A673 (cell line): ENCODE results near the gene GNAZ. TPM values are rescaled to one million over a fixed set of nuclear protein-coding genes. Genes with fewer than 3 reads are reported as not detected.

Experiments used
- BruUV-seq: library from RNA; stranded (reverse); fragments of 400-500 nt; replicated peaks from 2 replicates; lab custom pipeline; 2021; lab: Mats Ljungman, UMichigan
- CTCF ChIA-PET: fragments of 300-600 bp; sonication (Branson Sonifier 250); formaldehyde crosslinking; loops from one replicate; lab custom pipeline; 2022; ENCODE audit warnings: antibody characterized with exemption; lab: Charles Lee
- POLR2A ChIA-PET: fragments of 300-600 bp; sonication (Branson Sonifier 250); formaldehyde crosslinking; loops from one replicate; lab custom pipeline; 2022; ENCODE audit warnings: antibody characterized with exemption; ENCODE audit not compliant: low non-redundant PET; lab: Charles Lee
- DNase-seq: peaks from one replicate; pipeline ENCODE4 v3.0.0-alpha.2; 2015; ENCODE audit warnings: low spot score
- H3K27ac ChIP-seq: fragments of 200-600 bp; sonication (generic); 2 replicates; pipeline ENCODE4 v1.5.1; 2016; ENCODE audit warnings: mixed run types, low read depth, mild to moderate bottlenecking, mixed read lengths, antibody characterized with exemption, low read length; ENCODE audit not compliant: poor library complexity, severe bottlenecking
- H3K27me3 ChIP-seq: fragments of 200-600 bp; sonication (generic); replicated peaks from 2 replicates; pipeline ENCODE4 v1.6.1; 2017; ENCODE audit warnings: mixed run types, low read depth, mild to moderate bottlenecking, mixed read lengths, antibody characterized with exemption, low read length; ENCODE audit not compliant: insufficient read depth, poor library complexity
- H3K36me3 ChIP-seq: fragments of 200-600 bp; sonication (generic); 2 replicates; pipeline ENCODE4 v1.6.1; 2016; ENCODE audit warnings: mixed run types, mild to moderate bottlenecking, mixed read lengths, antibody characterized with exemption, low read length; ENCODE audit not compliant: insufficient read depth, poor library complexity, severe bottlenecking
- H3K4me1 ChIP-seq: fragments of 200-600 bp; sonication (generic); 2 replicates; pipeline ENCODE4 v1.6.1; 2017; ENCODE audit warnings: mixed run types, mild to moderate bottlenecking, mixed read lengths, antibody characterized with exemption, low read length; ENCODE audit not compliant: insufficient read depth, poor library complexity, severe bottlenecking
- H3K4me3 ChIP-seq: fragments of 200-600 bp; sonication (generic); 2 replicates; pipeline ENCODE4 v1.5.1; 2016; ENCODE audit warnings: low read depth, mixed run types, mild to moderate bottlenecking, mixed read lengths, low read length; ENCODE audit not compliant: poor library complexity, severe bottlenecking
- H3K9me3 ChIP-seq: fragments of 200-600 bp; sonication (generic); 2 replicates; pipeline ENCODE4 v1.6.1; 2016; ENCODE audit warnings: mixed run types, low read depth, mild to moderate bottlenecking, mixed read lengths, antibody characterized with exemption, low read length; ENCODE audit not compliant: poor library complexity, severe bottlenecking
- EZH2 ChIP-seq: fragments of 200-600 bp; sonication (generic); IDR thresholded peaks from 2 replicates; pipeline ENCODE4 v1.6.1; 2017; ENCODE audit warnings: borderline replicate concordance, low read depth, mild to moderate bottlenecking, mixed read lengths, antibody characterized with exemption, low read length; ENCODE audit not compliant: poor library complexity, severe bottlenecking
- intact Hi-C: fragments of 100-400 bp; cut with micrococcal nuclease; formaldehyde crosslinking; loops from one replicate; pipeline ENCODE4 v1.10.0; 2022; ENCODE audit not compliant: unreplicated experiment
- total RNA-seq: library from RNA; stranded (reverse); gene quantifications from 2 replicates; pipeline ENCODE4 v1.2.3, GENCODE V29; 2021
- TF ChIP-seq, protein P1 (sequence below): fragments of 300-800, 200-600 bp; sonication (generic); conservative IDR thresholded peaks from 2 replicates; pipeline ENCODE4 v1.5.1; 2017; ENCODE audit warnings: low read depth, mild to moderate bottlenecking, antibody characterized with exemption, low read length, moderate library complexity, mixed read lengths

Gene GNAZ
- total RNA-seq, 1 experiment from 2014 or later = 5.1 TPM

DNA sequence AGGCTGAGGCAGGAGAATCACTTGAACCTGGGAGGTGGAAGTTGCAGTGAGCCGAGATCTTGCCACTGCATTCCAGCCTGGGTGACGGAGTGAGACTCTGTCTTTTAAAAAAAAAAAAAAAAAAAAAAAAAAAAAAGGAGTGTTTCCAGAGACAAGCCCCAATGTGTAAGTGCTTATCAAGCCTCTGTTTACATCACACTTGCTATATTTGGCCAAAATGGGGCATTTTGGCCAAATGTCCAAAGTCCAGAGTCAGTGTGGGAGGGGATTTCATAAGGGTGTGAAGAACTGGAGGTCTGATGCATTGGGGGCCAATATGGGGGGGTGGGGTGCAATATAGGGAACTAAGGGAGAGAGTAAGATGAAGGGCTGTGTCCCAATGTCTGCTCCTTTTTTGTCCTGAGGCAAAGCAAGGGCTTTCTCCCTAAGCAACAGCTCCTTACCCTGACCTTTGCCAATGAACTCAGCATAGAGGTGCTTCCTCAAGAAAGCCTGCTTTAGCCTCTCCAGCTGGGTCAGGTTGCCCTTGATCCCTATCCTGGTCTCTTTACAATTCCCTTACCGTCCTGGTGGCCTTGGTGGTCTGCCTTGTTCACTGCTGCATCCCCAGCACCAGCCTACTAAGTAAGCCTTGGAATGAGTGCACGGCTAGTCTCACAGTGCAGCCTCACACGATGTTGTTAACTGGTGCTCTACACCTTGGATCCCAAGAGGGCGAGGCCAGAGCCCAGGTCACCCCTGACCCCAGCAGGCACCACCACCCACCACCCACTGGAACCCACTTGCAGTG is 95.9 kb downstream of the GNAZ start:
- H3K4me1 ChIP-seq = no peaks in the 10 kb centered on the region
- no peak for TF ChIP-seq EZH2
- TF ChIP-seq, protein P1, sequence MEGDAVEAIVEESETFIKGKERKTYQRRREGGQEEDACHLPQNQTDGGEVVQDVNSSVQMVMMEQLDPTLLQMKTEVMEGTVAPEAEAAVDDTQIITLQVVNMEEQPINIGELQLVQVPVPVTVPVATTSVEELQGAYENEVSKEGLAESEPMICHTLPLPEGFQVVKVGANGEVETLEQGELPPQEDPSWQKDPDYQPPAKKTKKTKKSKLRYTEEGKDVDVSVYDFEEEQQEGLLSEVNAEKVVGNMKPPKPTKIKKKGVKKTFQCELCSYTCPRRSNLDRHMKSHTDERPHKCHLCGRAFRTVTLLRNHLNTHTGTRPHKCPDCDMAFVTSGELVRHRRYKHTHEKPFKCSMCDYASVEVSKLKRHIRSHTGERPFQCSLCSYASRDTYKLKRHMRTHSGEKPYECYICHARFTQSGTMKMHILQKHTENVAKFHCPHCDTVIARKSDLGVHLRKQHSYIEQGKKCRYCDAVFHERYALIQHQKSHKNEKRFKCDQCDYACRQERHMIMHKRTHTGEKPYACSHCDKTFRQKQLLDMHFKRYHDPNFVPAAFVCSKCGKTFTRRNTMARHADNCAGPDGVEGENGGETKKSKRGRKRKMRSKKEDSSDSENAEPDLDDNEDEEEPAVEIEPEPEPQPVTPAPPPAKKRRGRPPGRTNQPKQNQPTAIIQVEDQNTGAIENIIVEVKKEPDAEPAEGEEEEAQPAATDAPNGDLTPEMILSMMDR = no peak
- no peaks in the 10 kb centered on the region for H3K27me3 ChIP-seq
- DNase-seq = no peak
- BruUV-seq = no TSS peak
- H3K9me3 ChIP-seq = no peaks in the 10 kb centered on the region
- no peak overlapping the region for H3K27ac ChIP-seq
- H3K4me3 ChIP-seq = no peak overlapping the region
- POLR2A ChIA-PET = interaction anchor here (0.7 kb wide), 1 partner anchor 13 kb away, joined by 3 read pairs; no protein-coding TSS in a partner anchor
- intact Hi-C loops = no loop called here
- H3K36me3 ChIP-seq = no peaks in the 10 kb centered on the region
- CTCF ChIA-PET = no interaction called here

DNA sequence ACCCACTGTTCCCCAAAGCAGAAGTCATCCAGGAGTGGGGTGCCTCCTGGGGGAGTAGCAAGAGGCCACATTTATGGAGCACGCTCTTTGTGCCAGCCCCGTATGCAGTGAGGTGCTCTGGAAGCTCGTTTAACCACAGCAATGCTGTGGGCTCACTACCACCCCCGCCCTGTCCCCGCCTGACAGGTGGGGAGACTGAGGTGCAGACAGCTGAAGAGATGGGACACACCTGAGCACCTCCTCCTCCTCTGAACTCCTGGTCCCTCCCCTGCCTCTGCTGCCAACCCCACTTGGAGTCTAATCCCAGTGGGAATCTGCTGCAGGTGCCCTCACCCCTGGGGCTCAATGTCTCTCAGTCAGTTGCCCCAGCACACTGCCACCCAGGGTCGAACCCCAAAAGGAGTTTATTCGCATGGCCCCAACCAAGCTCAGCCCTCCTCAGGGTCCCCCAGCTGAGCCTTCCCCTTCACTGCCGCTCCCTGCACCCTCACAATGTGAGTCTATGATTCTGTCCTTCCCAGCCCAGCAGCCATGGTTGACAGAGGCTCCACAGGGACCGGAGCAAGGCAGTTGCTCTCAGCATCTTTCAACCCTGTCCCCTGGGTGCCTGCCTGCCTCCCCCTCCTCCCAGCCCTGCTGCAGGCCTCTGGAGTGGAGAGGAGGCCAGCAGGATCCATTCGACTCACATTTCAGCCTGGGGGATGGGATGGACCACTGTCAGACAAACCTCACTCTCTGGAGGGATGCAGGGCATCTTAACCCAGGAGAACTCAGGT is 96.7 kb downstream of the GNAZ start:
- H3K27ac ChIP-seq = no peak overlapping the region
- ChIA-PET CTCF (no interaction called here), POLR2A (interaction anchor here (0.7 kb wide), 1 partner anchor 13 kb away, joined by 3 read pairs; no protein-coding TSS in a partner anchor)
- no peaks in the 10 kb centered on the region for H3K27me3 ChIP-seq
- DNase-seq = no peak
- intact Hi-C loops = no loop called here
- H3K4me1 ChIP-seq = no peaks in the 10 kb centered on the region
- H3K9me3 ChIP-seq = no peaks in the 10 kb centered on the region
- H3K4me3 ChIP-seq = no peak overlapping the region
- no TSS peak for BruUV-seq
- TF ChIP-seq, protein P1 = no peak
- no peak for TF ChIP-seq EZH2
- no peaks in the 10 kb centered on the region for H3K36me3 ChIP-seq

DNA sequence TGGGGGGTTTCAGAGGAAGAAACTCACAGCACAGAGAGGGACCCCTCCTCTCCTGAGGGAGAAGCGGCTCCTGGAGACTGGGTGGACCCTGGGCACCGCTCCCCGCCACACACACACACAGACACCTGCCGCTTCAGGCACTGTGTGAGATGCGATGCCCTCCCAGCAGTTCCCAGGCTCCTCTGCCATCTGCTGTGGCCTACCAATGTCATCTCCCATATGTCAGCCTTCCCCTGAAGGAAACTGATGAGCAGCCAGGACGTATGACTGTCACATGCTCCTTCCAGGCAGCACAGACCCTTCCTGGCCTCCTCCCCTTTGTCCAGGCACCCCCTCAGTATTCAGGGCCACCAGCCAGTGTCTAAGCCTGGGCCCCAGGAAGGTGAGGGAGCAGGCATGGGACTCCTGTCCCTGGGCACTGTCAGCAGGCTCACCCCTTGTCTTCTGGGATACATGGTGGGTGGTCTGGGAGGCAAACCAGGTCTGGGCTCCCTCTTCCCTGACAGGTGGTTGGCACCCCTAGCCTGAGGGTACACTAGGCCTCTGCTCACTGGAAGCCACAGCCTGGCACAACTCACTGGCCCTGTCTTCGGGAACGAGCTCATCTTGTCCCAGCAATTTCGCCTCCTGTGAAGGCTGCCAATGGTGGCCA is 98.2 kb downstream of the GNAZ start:
- Histone ChIP-seq H3K4me3 (no peak overlapping the region), H3K27me3 (no peaks in the 10 kb centered on the region), H3K4me1 (no peaks in the 10 kb centered on the region), H3K9me3 (no peaks in the 10 kb centered on the region), H3K27ac (no peak overlapping the region), H3K36me3 (no peaks in the 10 kb centered on the region)
- no peak for DNase-seq
- intact Hi-C loops = no loop called here
- POLR2A ChIA-PET = no interaction called here
- CTCF ChIA-PET = no interaction called here
- BruUV-seq = no TSS peak
- TF ChIP-seq, protein P1 = no peak
- TF ChIP-seq EZH2 = no peak
